Keratinocyte (primary cell): ENCODE data around the gene RBP5.

ENCODE experiments used
- CTCF ChIP-seq, 3 experiments: IDR thresholded peaks in 1 of 3; conservative IDR thresholded peaks in 1 of 3; optimal IDR thresholded peaks in 1 of 3; 2 replicates in 2 of 3; 3 replicates in 1 of 3; pipeline versions ENCODE3 to v1.5.1; 2011; ENCODE audit warnings: low read length in 3 of 3, mild to moderate bottlenecking in 3 of 3, moderate library complexity in 2 of 3, control low read depth in 1 of 3, inconsistent platforms in 1 of 3; ENCODE audit not compliant: insufficient read depth in 2 of 3; ENCODE audit errors: extremely low read depth in 1 of 3
- EZH2 ChIP-seq: IDR thresholded peaks from one replicate; pipeline ENCODE4 v1.6.1; 2012; ENCODE audit warnings: inconsistent platforms, mild to moderate bottlenecking, low read length, moderate library complexity

GRCh38 chr12:7092229-7092985 lies 36.3 kb downstream of the RBP5 start, which contains the start of gene C1R:
- TF ChIP-seq EZH2 (no peak), CTCF (optimal IDR thresholded peaks at IDR 0.05 in 1 of 3, IDR thresholded peaks at IDR 0.05 in 1 of 3, conservative IDR thresholded peaks at IDR 0.05 in 1 of 3; ENCODE audit: extremely low read depth in 1 of 3, insufficient read depth in 2 of 3, low read length in 3 of 3) (peak; percentile 71 to 84 (median 77))
